Fibroblast of lung (primary cell): Measurements from ENCODE around the gene SCTR.

Source experiments
- EZH2 ChIP-seq: IDR thresholded peaks from 2 replicates; pipeline ENCODE4 v1.5.1; 2012; ENCODE audit warnings: low read length, control low read depth, mild to moderate bottlenecking; ENCODE audit errors: missing control alignments
- TF ChIP-seq, protein P1 (sequence below), 2 donors: IDR thresholded peaks in 1 of 2; conservative IDR thresholded peaks in 1 of 2; 1 replicate in 1 of 2; 2 replicates in 1 of 2; pipeline ENCODE4 v1.5.1; 2011 to 2012; ENCODE audit warnings: low read length in 2 of 2, control low read depth in 1 of 2, inconsistent platforms in 1 of 2, low read depth in 1 of 2, mild to moderate bottlenecking in 1 of 2

DNA sequence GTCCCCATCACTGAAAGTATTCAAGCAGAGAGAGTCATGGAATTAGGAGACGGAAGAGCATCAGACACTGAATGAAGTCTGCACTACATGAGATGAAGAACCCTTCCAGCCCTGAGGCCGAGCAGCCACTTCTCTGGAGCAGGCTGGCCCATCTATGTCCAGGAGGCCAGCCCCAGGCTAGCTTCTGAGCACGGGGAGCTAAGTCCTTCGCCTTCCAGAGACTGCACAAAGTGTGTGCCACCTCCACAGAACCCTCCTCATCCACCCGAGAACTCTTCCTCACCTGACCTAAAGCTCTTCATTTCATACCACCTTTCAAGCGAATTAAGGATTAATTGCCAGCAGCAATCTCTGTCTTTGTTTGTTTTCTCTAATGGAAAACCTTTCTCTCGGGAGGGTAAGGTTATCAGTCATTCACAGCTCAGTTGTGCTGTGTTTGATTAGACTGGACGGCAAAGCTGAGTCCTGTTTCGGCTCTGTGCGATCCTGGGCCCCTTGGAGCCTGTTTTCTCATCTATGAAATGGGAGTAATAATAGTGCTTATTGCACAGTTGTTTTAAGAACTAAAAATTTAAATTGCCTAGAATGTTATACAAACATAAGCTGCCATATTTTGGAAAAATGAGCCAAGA lies 38.0 kb downstream of the SCTR start:
- no peak for TF ChIP-seq EZH2
- TF ChIP-seq, protein P1, sequence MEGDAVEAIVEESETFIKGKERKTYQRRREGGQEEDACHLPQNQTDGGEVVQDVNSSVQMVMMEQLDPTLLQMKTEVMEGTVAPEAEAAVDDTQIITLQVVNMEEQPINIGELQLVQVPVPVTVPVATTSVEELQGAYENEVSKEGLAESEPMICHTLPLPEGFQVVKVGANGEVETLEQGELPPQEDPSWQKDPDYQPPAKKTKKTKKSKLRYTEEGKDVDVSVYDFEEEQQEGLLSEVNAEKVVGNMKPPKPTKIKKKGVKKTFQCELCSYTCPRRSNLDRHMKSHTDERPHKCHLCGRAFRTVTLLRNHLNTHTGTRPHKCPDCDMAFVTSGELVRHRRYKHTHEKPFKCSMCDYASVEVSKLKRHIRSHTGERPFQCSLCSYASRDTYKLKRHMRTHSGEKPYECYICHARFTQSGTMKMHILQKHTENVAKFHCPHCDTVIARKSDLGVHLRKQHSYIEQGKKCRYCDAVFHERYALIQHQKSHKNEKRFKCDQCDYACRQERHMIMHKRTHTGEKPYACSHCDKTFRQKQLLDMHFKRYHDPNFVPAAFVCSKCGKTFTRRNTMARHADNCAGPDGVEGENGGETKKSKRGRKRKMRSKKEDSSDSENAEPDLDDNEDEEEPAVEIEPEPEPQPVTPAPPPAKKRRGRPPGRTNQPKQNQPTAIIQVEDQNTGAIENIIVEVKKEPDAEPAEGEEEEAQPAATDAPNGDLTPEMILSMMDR (conservative IDR thresholded peaks at IDR 0.05 in 1 of 2, IDR thresholded peaks at IDR 0.05 in 1 of 2; ENCODE audit: low read depth in 1 of 2, low read length in 2 of 2) = no peak
